CD4-positive, alpha-beta T cell treated with Interleukin-2 at 100 ng/mL for 4 hours (primary cell): ENCODE results near the gene MAN1A2.
A peak's percentile ranks its signal among the peaks of the same experiment; 100 is the strongest.

Experiments used
- DNase-seq: peaks from one replicate; pipeline ENCODE4 v3.0.0-alpha.2; 2020; ENCODE audit warnings: low spot score

MAN1A2 gene

DNA sequence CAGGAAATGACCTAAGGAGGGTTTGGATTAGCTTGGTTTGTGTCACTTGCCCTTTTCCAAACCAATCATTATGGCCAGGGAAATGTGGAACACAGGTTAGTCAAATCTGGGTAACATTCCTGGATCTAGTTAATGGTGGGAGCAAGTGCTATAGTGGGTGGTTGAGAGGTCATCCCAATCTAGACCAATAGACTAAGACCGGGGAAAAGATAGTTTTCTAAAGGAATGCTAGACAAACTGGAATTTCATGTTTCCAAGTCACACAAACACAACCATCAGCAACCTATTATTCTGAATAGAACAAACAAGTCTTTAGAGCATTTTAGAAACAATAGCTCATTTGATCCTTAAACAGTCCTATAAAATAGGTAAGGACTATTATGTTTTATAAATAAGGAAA, 4.3 kb upstream of the MAN1A2 start:
- no peak for DNase-seq

DNA sequence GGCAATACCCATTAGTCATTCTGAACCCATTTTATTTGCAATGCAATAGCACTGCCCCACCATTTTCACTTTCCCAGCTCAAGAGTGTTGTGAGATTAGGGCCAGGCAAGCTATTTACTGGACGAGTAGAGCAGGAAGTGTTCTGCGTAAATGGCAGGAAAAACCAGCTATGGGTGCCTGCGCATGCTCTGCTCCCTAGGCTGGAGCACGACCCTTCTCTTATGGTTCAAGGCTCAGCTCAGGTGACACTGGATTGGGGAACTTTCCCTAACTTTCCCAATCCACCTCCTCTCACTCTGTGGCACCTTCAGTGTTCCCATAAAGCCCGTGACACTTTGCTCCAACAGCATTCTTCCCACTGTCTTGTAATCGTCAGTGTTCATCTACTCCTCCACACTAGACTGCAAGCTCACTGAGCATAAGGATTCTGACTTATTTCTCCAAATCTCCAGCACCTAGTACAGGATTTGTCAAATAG, 3.6 kb upstream of the MAN1A2 start:
- DNase-seq, result no peak

DNA sequence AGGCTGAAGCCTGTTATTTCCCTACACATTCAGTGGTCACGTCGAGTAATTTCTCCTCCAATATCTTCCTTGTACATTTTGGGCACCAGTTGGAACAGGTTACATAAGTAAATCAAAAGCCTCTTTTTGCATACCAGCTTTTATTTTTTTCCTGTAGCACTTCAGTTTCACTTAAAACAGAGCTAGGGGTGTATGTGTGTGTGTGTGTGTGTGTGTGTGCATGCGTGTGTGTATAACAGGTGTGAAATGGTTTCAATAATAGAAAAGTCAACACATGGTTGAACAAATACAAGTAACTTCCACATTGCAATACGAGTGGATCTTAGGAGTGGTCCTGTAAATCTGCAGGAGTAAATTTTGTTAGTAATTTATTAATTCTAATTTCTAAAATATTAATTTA, 3.0 kb upstream of the MAN1A2 start:
- no peak for DNase-seq

DNA sequence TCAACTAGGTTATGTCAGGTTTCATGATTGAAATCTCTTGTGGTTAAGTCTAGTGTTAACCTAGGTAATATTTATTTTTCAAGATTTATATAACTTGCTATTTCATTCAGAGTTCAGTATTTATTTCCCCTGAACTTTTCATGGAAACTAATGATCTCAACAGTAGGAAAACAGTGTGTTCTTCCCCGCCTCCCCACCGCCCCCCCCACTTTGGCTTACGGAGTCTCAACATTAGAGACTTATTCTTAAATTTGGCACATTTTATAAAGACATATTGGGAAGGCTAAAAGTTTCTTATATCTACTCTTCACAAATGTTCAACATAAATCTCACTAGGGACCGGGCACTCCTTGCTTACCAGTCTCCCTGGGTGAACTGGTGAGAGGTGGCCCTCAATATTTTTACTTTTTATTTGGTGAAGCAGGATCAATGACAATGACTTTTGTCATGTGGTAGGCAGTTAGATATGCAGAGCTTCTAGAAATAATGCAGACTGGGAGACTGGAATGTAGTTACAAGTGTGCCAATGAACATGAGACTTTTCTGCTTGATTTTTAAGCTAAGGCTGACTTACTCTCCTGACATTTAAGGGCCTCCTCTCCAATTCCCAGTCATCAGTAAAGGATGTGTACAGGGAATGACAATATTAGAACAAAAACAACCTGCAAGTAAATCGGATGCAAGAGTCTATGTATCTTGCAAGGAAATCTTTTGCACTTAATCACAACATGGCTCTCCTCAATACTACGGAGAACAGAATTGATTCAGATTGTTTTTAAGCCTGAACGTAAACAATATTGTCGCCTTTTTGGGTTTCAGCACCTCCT, 1.7 kb upstream of the MAN1A2 start:
- no peak for DNase-seq

DNA sequence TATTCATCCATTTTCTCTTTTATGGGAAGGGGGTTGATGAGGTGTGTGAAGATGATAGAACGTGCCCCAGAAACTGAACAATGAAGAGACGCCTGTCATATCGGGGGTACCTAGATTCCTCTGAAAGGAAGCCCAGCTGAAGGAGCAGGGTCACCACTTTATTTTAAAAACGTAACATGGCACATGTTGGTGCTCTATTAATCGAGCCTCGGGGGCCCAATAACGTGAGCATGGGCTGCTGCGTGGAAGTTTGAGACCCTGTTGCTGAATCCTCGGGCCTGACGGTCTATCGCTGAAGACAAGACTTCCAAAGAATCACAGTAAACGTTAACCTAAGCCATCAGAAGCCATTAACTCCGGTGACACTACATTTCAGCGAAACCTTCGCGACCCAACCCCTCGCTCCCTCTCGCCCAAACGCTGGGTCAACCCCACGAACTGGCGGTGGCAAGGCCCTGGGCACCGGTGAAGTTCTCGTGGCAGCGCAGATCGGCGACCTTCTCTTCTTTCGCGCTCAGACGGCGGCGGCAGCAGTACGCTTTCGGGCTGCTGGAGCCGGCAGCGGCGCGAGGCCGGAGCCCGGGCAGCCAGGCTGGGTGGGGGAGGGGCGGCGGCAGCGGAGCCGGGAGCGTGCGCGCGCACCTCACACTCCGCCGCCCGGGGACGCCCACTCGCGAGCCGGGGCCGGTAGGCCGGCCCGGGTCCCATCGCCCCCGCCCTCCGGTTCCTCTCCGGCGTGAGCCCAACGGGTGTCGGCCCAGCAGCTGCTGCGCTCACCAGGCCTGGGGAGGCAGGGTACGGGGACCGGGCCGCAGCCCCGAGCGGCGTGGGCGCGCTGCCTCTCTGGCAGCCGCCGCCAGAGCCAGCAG, 838 bp upstream of the MAN1A2 start:
- DNase-seq, result peak; percentile 79

DNA sequence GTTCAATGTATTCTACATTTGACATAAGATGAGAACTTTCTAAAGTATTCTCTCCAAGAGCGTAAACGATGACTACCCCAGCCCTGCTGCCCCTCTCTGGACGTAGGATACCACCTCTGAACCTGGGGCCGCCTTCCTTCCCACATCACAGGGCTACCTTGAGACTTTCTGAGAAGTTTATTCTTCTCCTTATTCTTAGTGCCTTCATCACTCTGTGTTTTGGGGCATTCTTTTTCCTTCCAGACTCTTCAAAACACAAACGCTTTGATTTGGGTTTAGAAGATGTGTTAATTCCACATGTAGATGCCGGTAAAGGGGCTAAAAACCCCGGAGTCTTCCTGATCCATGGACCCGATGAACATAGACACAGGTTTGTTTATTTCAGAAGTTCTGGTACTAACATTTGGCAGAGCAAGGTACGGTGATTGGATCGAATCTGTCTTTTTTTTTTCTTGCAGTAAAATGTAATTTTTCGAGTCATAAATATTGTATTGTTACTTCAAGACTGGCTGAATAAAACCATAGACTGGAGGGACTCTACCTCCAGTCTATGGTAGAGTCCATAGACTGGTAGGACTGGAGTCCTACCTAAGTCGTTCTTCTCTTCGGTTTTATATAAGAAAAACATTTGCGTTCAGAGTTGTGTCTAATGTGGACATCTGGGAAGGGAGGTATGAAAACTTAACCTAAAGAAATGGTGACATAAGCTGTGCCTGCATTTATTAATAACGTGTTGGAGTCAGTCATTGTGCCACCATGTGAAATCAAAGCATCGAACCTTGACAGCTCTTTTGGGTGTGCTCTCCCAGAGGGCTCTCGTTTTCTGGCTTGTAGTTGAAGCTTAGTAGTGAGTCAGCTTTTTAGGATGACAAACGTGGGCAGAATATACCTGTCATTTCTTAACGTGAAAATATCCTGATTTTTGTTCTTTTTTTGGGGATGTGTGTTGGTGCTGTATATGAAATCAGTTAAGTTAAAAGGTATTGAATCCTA, 1.2 kb downstream of the MAN1A2 start:
- peak; percentile 43 for DNase-seq

DNA sequence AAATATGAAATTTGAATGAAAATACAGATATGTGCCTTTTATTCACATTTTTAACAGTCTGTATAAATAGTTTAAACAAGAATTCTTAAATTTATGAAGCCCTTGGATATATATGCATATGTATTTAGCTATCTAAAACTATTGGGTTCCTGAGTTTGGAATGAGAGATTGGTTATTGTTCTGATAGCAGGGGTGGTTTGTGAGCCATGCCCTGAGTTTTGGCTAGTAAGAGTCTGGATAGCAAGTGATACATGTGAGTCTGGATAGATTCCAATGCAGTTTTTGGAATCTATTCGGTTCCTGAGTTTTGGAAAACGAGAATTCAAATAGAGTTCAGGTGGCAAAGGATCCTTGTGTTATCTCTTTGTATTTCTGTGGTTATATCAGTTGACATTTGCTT, 2.8 kb downstream of the MAN1A2 start:
- no peak for DNase-seq

DNA sequence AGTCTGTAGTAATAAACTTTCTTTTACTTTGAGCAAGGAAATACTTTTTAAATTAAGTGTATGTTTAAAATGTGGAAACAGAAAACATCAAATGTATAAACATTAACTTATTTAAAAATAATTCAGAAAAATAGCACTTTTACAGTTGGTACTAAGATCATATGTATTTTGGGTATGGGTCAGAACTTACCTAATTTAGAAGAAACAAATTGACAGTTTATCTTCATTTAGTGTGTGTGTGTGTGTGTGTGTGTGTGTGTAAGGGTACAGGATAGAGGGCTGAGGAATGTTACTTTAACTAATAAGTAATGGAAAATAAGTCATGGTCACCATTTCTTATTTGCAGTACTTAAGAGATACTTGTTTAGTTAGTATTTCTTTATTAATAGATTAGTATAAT, 3.3 kb downstream of the MAN1A2 start:
- no peak for DNase-seq

DNA sequence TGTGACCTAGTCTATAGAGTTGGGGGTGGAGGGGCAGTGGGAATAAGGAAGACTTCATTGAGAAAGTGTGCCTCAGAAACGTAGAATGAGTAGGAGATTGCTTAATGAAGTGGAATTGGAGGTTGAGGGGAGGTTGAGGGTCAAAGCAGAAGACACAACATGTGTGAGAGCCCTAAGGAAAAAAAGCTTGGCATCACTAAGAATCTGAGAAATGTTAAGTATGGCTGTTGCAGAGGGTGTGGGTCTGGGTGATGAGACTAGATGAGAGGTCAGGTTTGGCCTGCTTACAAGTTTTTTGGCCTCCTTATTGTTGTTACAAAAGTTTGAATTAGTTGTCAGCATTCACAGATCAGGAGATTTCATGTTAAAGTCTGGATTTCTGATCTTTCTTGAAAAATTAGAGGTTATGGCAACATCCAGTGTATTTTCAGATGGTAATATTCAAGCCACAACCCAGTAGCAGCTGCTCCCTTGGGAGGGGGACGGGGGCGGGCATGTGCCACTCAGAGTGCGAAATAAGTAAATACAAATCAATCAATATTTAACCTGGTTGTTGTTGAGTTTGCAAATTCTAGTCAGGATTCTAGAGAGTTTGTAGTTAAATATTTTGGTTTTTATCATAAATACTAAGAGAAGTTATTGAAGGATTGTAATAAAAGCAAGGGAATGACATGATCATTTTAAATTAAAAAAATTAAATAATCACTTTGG, 4.3 kb downstream of the MAN1A2 start:
- DNase-seq, result no peak

DNA sequence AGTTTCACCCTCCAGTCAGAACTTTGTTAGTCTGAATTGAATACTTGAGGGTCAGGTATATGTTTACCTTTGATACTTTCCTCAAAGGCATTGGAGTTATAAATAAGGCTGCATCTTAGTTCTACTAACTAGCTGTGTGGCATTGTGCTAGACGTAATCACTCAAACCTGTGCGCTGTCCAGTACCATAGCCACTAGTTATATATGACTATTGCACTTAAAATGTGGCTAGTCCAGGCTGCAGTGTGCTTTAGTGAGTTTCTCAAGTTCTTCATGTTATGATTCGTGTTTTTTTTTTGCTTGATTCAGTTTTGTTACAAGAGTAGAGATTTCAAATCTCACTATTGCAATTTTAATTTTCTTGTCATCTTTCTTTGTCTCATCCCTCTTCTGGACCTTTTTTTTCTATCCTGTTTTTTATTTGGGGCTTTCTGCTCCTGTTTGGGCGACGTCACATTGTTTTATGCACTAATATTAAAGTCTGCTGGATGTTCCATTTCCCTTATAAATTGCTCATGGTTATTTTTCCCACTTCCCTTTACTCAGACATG, 5.7 kb downstream of the MAN1A2 start:
- no peak for DNase-seq

DNA sequence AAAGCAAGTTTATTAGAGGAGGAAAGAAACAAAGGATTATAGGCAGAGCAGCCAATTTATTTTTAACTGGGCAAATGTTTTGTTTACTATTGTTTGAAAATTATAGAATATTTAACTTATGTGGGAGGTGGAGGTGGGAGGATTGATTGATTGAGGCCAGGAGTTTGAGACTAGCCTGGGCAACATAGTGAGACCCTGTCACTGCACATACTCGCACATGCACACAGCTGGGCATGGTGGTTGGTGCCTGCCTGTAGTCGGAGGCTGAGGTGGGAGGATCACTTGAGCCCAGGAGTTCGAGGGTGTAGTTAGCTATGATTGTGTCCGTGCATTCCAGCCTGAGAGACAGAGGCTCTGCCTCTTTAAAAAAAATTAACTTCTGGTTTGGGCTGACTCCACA, 6.7 kb downstream of the MAN1A2 start:
- DNase-seq, result no peak

DNA sequence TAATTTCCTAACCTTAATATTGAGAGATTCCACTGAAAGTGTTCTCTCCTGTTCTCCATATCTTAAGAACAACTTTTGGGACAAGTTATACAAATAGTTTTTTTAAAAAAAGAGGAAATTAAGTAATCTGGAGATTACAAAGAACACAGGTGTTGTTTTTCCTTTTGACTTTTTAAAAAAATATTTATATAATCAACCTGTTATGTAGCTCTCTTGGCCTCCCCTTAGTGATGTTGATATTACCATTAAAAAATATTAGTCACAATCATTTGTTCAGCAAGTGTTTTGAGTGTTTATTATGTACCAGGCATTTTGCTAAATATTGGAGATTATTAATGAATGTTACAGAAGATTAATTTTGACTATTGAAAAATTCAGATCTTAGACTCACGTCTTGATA, 8.1 kb downstream of the MAN1A2 start:
- DNase-seq, result no peak

DNA sequence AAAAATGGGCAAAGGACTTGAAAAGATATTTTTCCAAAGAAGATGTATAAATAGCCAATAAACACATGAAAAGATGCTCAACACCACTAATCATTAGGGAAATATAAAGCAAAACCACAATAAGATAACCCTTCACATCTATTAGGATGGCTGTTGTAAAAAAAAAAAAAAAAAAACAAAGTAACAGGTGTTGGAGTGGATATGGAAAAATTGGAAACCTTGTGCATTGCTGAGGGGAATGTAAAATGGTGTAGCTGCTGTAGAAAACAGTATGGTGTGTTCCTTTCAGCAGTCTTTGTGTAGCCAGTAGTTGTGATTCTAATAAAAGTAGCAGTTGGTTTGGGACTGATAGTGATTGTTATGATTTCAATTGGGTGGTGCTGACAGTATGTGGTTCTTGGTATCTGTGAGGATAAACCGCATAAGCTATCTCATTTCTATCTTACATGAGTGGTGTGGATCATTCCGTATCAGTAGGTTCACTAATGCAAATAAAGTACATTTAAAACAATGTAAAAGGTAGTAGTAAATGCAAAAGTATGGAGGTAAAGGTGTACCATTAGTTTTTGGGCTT, 19.9 kb downstream of the MAN1A2 start:
- no peak for DNase-seq

DNA sequence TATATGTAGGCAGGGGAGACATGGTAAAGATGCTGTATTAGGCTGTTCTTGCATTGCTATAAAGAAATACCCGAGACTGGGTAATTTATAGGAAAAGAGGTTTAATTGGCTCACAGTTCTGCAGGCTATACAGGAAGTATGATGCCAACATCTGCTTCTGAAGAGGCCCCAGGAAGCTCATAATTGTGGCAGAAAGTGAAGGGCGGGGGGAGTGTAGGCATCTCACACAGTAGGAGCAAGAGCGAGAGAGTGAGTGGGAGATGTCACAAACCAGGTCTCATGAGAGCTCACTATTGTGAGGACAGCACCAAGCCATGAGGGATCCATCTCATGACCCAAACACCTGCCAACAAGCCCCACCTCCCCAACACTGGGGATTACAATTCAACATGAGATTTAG, 21.1 kb downstream of the MAN1A2 start:
- no peak for DNase-seq

DNA sequence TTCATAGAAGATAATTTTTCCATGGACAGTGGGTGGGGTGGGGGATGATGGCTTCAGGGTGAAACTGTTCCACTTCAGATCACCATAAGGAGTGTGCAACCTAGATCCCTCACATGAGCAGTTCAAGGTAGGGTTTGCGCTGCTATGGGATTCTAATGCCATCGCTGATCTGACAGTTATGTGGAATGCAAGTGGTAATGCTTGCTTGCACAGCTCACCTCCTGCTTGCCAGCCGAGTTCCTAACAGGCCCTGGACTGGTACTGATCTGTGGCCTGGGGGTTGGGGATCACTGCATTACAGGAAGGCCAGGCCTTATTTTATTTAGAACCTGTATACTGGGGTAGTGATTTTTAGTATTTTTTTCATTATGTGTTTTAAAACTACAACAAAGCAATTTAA, 22.0 kb downstream of the MAN1A2 start:
- no peak for DNase-seq

DNA sequence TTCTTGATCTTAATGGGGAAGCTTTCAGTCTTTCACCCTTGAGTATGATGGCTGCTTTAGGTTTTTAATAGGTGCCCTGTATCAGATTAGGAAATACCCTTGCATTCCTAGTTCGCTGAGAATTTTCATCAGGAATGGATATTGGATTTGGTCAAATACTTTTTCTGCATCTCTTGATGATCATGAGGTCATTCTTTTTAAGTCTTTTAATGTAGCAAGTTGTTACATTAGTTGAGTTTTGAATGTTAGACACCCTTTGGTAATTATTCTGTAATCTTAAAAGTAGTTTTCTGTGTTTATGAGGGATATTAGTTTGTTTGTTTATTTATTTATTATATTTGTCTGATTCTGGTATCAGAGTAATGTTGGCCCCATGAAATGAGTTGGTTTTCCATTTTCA, 22.5 kb downstream of the MAN1A2 start:
- no peak for DNase-seq

DNA sequence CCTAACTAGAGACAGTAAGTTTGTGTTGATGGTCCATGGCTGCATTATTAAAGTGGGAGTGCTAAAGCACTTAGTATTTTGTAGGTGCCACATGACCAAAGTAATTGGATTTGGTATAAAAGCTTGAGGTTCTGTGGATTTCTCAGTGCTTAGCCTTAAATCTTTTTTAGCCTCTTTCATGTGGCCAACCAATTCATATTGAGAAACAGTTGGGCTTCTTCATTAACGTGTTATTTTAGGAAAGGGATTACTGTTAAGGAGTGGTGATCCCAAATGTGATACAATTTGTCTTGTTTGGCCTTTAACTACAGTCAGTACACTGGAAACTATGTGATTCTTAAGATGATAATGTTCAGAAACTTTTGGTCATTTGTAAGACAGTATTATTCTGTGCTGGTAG, 25.5 kb downstream of the MAN1A2 start:
- no peak for DNase-seq

DNA sequence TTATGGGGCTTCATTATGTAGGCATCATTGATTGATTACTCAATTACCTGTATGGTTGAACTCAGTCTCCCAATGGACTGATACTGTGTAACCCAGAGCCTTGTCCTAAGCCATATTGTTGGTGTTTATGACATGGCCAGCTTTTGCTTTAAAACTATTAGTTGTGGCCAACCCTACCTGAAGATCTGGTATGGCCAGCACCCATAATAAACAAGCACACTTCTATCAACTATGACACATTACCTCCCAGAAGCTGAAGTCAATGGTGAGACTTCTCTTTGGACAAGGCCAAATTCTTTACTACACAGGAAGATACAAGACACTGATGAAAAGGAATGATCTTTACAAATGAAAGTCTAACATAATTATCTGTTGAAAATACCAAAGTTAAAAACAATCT, 28.8 kb downstream of the MAN1A2 start:
- DNase-seq, result no peak

DNA sequence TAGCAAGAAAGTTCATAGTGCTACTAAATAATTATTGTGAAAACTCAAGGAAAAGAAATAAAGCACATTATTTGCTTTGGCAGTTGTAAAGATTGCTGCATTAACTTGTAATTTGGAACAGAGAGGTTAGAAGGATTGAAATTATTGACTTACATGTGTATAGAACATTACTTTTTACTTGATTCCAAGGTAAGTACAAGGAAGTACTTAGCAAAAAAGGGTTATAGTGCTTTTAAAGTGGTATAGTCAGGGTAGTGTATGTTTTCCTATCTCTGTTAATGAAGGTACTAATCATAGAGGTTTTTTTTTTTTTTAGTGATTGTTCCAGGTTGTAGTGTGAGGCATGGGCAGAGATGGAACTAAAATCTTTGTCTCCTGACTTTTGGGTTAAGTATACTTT, 29.4 kb downstream of the MAN1A2 start:
- no peak for DNase-seq

DNA sequence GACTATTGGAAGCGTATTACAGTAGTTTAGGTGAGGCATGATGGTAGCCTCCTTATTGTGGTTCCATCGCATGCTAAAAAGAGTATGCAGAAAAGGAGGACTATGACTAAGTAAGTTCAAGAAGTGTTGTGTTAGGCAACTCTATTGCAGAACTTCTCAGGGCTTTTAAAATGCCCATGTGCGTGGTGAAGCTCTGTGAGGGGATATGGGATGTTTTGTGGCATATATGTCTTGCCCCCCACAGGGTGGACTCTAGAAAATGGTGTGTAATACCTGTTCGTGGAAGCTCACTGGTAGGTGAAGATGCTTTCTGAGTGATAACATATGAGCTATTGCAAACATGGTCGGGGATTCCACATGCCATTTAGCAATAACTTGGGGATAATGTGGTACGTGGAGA, 31.7 kb downstream of the MAN1A2 start:
- no peak for DNase-seq

DNA sequence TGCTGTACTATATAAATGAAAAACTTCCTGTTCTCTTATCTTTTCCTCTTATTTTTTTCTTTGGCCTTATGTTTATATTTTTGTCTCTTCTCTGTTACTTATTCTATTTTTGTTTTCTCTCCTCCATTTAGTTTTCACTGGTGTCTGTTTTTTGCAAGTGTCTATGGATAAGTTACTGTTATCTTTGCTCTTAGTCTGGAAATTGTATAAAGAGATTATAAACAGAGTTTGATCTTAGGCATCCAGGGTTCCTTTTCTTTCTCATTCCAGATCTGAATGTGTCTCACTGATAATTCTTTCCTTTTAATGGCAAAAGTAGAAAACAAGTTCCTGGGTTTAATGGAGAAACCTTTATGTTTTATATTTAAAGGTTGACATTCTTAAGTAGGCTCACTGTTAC, 34.5 kb downstream of the MAN1A2 start:
- DNase-seq, result no peak
